Measurements from ENCODE around the gene GALK2. TPM values are rescaled to one million over a fixed set of nuclear protein-coding genes. Genes with fewer than 3 reads are reported as not detected.

The GALK2 gene
- total RNA-seq, 3 donors from 2014 or later (not counting 1 experiment from before 2014, with no cell fraction given), result 19.1 to 24.3 (median 23.6) TPM

DNA sequence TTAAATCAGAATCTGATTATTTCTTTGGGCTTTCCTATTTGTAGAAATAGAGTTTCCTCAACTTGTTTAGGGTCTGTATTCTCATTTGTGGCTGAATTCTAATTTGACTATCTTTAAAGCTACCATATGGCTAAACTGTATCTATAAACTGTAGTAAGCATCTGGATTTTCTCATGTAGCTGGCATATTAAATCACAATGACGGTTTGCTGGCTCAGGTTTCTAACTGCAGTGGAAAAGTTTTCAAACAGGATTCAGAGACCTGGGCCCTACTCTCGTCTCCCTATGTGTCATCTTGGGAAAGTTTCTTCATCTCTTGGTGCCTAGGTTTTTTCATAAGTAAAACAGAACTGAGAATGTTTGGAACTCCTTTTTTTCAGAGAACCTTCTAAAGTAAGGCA lies 68.3 kb downstream of the GALK2 start:
- Mint-ChIP-seq H3K9me3 (no peaks in the 10 kb centered on the region), H3K27me3 (ENCODE audit: low read depth in 2 of 2) (no peaks in the 10 kb centered on the region), H3K27ac (no peak overlapping the region), H3K36me3 (peaks cover 3% of the 10 kb centered on the region), H3K4me1 (peaks cover 10% of the 10 kb centered on the region in 2 donors), H3K4me3 (no peak overlapping the region)
- Histone ChIP-seq H3K9me3 (ENCODE audit: control insufficient read depth, insufficient read depth, low read length) (no peaks in the 10 kb centered on the region), H3K36me3 (ENCODE audit: control insufficient read depth, insufficient read depth, low read length) (peaks cover 27% of the 10 kb centered on the region), H3K27ac (ENCODE audit: low read length) (no peak overlapping the region), H3K4me3 (ENCODE audit: low read length) (no peak overlapping the region), H3K4me1 (ENCODE audit: control insufficient read depth, insufficient read depth, low read length) (no peaks in the 10 kb centered on the region), H3K27me3 (ENCODE audit: control insufficient read depth, insufficient read depth, low read length) (no peaks in the 10 kb centered on the region)
- 95% methylated on average over 2 of the region's 2 CpGs for WGBS (ENCODE audit: insufficient coverage)
- no peak for TF ChIP-seq CTCF (IDR thresholded peaks at IDR 0.05)
- intact Hi-C loops (cut with micrococcal nuclease), result no loop called here
- DNase-seq (no peak), ATAC-seq (no peak)

- Histone ChIP-seq H3K9me3 (ENCODE audit: control insufficient read depth, insufficient read depth, low read length) (no peaks in the 10 kb centered on the region), H3K27ac (ENCODE audit: low read length) (no peak overlapping the region), H3K4me3 (ENCODE audit: low read length) (no peak overlapping the region), H3K36me3 (ENCODE audit: control insufficient read depth, insufficient read depth, low read length) (peaks cover 27% of the 10 kb centered on the region), H3K4me1 (ENCODE audit: control insufficient read depth, insufficient read depth, low read length) (no peaks in the 10 kb centered on the region), H3K27me3 (ENCODE audit: control insufficient read depth, insufficient read depth, low read length) (no peaks in the 10 kb centered on the region)
- intact Hi-C loops (cut with micrococcal nuclease), result no loop called here
- Mint-ChIP-seq H3K4me1 (peaks cover 10% of the 10 kb centered on the region in 2 donors), H3K36me3 (peaks cover 7% of the 10 kb centered on the region), H3K27ac (no peak overlapping the region), H3K27me3 (ENCODE audit: low read depth in 2 of 2) (no peaks in the 10 kb centered on the region), H3K9me3 (no peaks in the 10 kb centered on the region), H3K4me3 (no peak overlapping the region)
- 100% methylated on average over 1 of the region's 1 CpG for WGBS (ENCODE audit: insufficient coverage)
- TF ChIP-seq CTCF (IDR thresholded peaks at IDR 0.05), result no peak
- no peak for ATAC-seq
- DNase-seq, result no peak
These were observed 69.1 kb downstream of the GALK2 start for GRCh38 chr15:49239105-49239504.

DNA sequence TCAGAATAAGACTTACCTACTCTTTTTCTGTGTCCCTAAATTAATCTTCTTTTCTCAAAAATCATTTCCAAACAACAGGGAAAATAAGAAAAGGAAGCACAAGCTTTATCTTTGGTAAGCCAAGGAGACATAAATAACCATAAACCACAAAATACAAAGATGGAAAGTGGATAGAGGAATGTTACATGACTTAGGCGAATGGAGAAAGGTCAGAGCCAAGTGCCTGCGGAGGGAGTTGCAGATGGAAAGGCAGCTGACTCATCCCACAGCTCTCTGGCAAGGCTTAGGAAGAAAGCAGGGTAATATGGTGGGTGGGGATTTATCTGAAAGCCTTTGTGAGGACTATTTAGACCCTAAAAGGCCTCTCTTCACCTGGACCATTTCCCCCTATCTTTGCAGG lies 72.8 kb downstream of the GALK2 start:
- Mint-ChIP-seq H3K4me1 (peaks cover 5 to 12% of the 10 kb centered on the region in 2 donors), H3K36me3 (peaks cover 7% of the 10 kb centered on the region), H3K27ac (no peak overlapping the region), H3K27me3 (ENCODE audit: low read depth in 2 of 2) (no peaks in the 10 kb centered on the region), H3K9me3 (no peaks in the 10 kb centered on the region), H3K4me3 (no peak overlapping the region)
- ATAC-seq (no peak), DNase-seq (no peak)
- Histone ChIP-seq H3K36me3 (ENCODE audit: control insufficient read depth, insufficient read depth, low read length) (peaks cover 29% of the 10 kb centered on the region), H3K4me1 (ENCODE audit: control insufficient read depth, insufficient read depth, low read length) (no peaks in the 10 kb centered on the region), H3K27me3 (ENCODE audit: control insufficient read depth, insufficient read depth, low read length) (no peaks in the 10 kb centered on the region), H3K9me3 (ENCODE audit: control insufficient read depth, insufficient read depth, low read length) (no peaks in the 10 kb centered on the region), H3K4me3 (ENCODE audit: low read length) (no peak overlapping the region), H3K27ac (ENCODE audit: low read length) (no peak overlapping the region)
- TF ChIP-seq CTCF (IDR thresholded peaks at IDR 0.05), result no peak
- intact Hi-C loops (cut with micrococcal nuclease), result no loop called here
- 90% methylated on average over 2 of the region's 2 CpGs for WGBS (ENCODE audit: insufficient coverage)

DNA sequence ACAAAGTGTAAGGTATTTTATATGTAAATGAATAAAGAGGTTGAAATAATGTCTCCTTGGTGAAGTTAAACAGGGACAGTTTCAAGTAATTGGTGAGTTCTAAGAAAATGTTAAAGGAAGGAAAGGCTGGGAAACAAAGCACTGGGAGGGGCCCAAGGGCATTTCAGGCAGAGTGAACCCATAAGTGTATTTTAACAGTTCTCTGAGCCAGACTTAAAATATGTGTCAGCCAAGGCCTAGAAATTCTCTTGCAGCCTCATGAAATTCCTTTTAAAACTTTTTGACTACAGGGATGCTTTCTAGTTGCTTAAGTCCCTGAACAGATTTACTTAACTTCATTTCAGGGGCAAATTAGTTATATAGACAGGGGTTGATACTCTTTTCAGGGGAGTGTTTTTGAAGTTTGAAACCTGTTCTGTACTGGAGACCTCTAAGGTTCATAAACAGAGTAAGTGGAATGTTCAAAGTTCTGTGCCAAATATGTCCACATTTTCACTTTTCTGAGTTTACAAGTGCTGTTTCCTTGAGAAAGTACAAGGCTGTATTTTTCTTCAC lies 77.6 kb downstream of the GALK2 start:
- DNase-seq, result no peak
- no peaks in the 10 kb centered on the region for H3K4me1 ChIP-seq (ENCODE audit: control insufficient read depth, insufficient read depth, low read length)
- no peak overlapping the region for H3K27ac ChIP-seq (ENCODE audit: low read length)
- H3K36me3 Mint-ChIP-seq, result peaks cover 26% of the 10 kb centered on the region
- H3K9me3 Mint-ChIP-seq, result peaks cover 0 to 4% of the 10 kb centered on the region in 2 donors
- H3K27ac Mint-ChIP-seq, result no peak overlapping the region
- TF ChIP-seq CTCF (IDR thresholded peaks at IDR 0.05), result no peak
- ATAC-seq, result no peak
- H3K9me3 ChIP-seq (ENCODE audit: control insufficient read depth, insufficient read depth, low read length), result no peaks in the 10 kb centered on the region
- peaks cover 8% of the 10 kb centered on the region for H3K36me3 ChIP-seq (ENCODE audit: control insufficient read depth, insufficient read depth, low read length)
- peaks cover 5 to 12% of the 10 kb centered on the region in 2 donors for H3K4me1 Mint-ChIP-seq
- no peaks in the 10 kb centered on the region for H3K27me3 ChIP-seq (ENCODE audit: control insufficient read depth, insufficient read depth, low read length)
- intact Hi-C loops (cut with micrococcal nuclease), result no loop called here
- no peaks in the 10 kb centered on the region for H3K27me3 Mint-ChIP-seq (ENCODE audit: low read depth in 2 of 2)
- H3K4me3 Mint-ChIP-seq, result no peak overlapping the region
- H3K4me3 ChIP-seq (ENCODE audit: low read length), result no peak overlapping the region

Data from natural killer cell (primary cell).